HEK293 (cell line): ENCODE results near the gene HELLS.

Source experiments
- CTCF ChIA-PET: fragments of 350-600 bp; formaldehyde crosslinking; extraction: SDS; loops from one replicate; lab custom pipeline; 2021; ENCODE audit warnings: antibody characterized with exemption; lab: Yijun Ruan, JAX
- POLR2A ChIA-PET: fragments of 300-600 bp; formaldehyde crosslinking; extraction: SDS; loops from one replicate; lab custom pipeline; 2020; ENCODE audit warnings: antibody characterized with exemption, inconsistent platforms; lab: Yijun Ruan, JAX
- H3K27ac ChIP-seq: fragments of 200-500 bp; sonication (Bioruptor generic); 2 replicates; pipeline ENCODE4 v1.5.1; 2014; ENCODE audit warnings: low read depth, low read length, control low read depth, inconsistent platforms; ENCODE audit errors: extremely low read depth
- H3K36me3 ChIP-seq, 2 experiments: fragments of 200-500 bp in 1 of 2; sonication (Bioruptor generic) in 1 of 2; 1 replicate in 1 of 2; 2 replicates in 1 of 2; pipeline ENCODE4 v1.5.1; 2014 to 2017; ENCODE audit warnings: inconsistent platforms in 2 of 2, low read length in 2 of 2; ENCODE audit not compliant: control insufficient read depth in 2 of 2, insufficient read depth in 1 of 2
- H3K4me1 ChIP-seq: fragments of 200-500 bp; sonication (Bioruptor generic); 2 replicates; pipeline ENCODE4 v1.5.1; 2014; ENCODE audit warnings: mild to moderate bottlenecking, low read length, inconsistent platforms; ENCODE audit not compliant: control insufficient read depth, insufficient read depth
- H3K4me3 ChIP-seq: 2 replicates; pipeline ENCODE4 v1.5.1; 2011; ENCODE audit warnings: low read depth, mild to moderate bottlenecking, control low read depth, low read length, moderate library complexity
- H3K9me3 ChIP-seq: fragments of 200-500 bp; sonication (Bioruptor generic); 2 replicates; pipeline ENCODE4 v1.5.1; 2014; ENCODE audit warnings: low read depth, low read length, inconsistent platforms; ENCODE audit not compliant: control insufficient read depth, insufficient read depth
- AEBP2 ChIP-seq: fragments of 450-650 bp; formaldehyde crosslinking; IDR thresholded peaks from 2 replicates; pipeline ENCODE4 v1.5.1; 2016; ENCODE audit warnings: missing biosample characterization, missing genetic modification characterization, borderline replicate concordance
- GFI1B ChIP-seq: fragments of 450-650 bp; formaldehyde crosslinking; IDR thresholded peaks from 2 replicates; pipeline ENCODE4 v1.5.1; 2016; ENCODE audit warnings: missing biosample characterization, missing genetic modification characterization
- HOXD13 ChIP-seq: sonication (generic); formaldehyde crosslinking; IDR thresholded peaks from 2 replicates; pipeline ENCODE4 v1.8.0; 2022; ENCODE audit warnings: missing genetic modification reagents, borderline replicate concordance
- OVOL3 ChIP-seq: fragments of 450-650 bp; formaldehyde crosslinking; IDR thresholded peaks from 2 replicates; pipeline ENCODE4 v1.5.1; 2016; ENCODE audit warnings: missing biosample characterization, missing genetic modification characterization
- PRDM1 ChIP-seq: fragments of 450-650 bp; formaldehyde crosslinking; IDR thresholded peaks from 2 replicates; pipeline ENCODE4; 2016; ENCODE audit warnings: missing biosample characterization, missing genetic modification characterization
- PRDM6 ChIP-seq: fragments of 450-650 bp; formaldehyde crosslinking; IDR thresholded peaks from 2 replicates; pipeline ENCODE4 v1.5.1; 2017; ENCODE audit warnings: missing biosample characterization, missing genetic modification characterization
- RBAK ChIP-seq: fragments of 450-650 bp; formaldehyde crosslinking; IDR thresholded peaks from 2 replicates; pipeline ENCODE4 v1.5.1; 2016; ENCODE audit warnings: missing biosample characterization, missing genetic modification characterization
- ZBTB10 ChIP-seq: fragments of 450-650 bp; formaldehyde crosslinking; IDR thresholded peaks from 2 replicates; pipeline ENCODE4 v1.5.1; 2016; ENCODE audit warnings: missing biosample characterization, missing genetic modification characterization
- ZFHX2 ChIP-seq: fragments of 450-650 bp; formaldehyde crosslinking; conservative IDR thresholded peaks from 2 replicates; pipeline ENCODE4 v1.5.1; 2016; ENCODE audit warnings: missing biosample characterization, missing genetic modification characterization
- ZNF157 ChIP-seq: fragments of 450-650 bp; formaldehyde crosslinking; IDR thresholded peaks from 2 replicates; pipeline ENCODE4 v1.5.1; 2016; ENCODE audit warnings: missing biosample characterization, missing genetic modification characterization
- ZNF18 ChIP-seq: fragments of 450-650 bp; formaldehyde crosslinking; IDR thresholded peaks from 2 replicates; pipeline ENCODE4 v1.5.1; 2016; ENCODE audit warnings: missing biosample characterization, missing genetic modification characterization
- ZNF184 ChIP-seq: fragments of 450-650 bp; IDR thresholded peaks from 2 replicates; pipeline ENCODE4 v1.5.1; 2018; ENCODE audit warnings: missing biosample characterization, mild to moderate bottlenecking, missing genetic modification characterization
- ZNF341 ChIP-seq: fragments of 450-650 bp; formaldehyde crosslinking; IDR thresholded peaks from 2 replicates; pipeline ENCODE4; 2016; ENCODE audit warnings: low read depth, missing biosample characterization, missing genetic modification characterization
- ZNF544 ChIP-seq: fragments of 450-650 bp; formaldehyde crosslinking; IDR thresholded peaks from 2 replicates; pipeline ENCODE4 v1.5.0; 2017; ENCODE audit warnings: missing biosample characterization, missing genetic modification characterization
- ZNF645 ChIP-seq: fragments of 450-650 bp; formaldehyde crosslinking; IDR thresholded peaks from 2 replicates; pipeline ENCODE4; 2016; ENCODE audit warnings: missing biosample characterization, missing genetic modification characterization
- ZNF692 ChIP-seq: fragments of 450-650 bp; formaldehyde crosslinking; IDR thresholded peaks from 2 replicates; pipeline ENCODE4 v1.5.1; 2016; ENCODE audit warnings: missing biosample characterization, missing genetic modification characterization

HELLS gene

GRCh38 chr10:94578790-94579189, 33.2 kb downstream of the HELLS start (continued):
- TF ChIP-seq ZNF18 (tag by site-specific recombination): no peak
- TF ChIP-seq HOXD13 (CRISPR knock-in tag): no peak
- TF ChIP-seq OVOL3 (tag by site-specific recombination): no peak
- no peak for TF ChIP-seq ZNF645
- TF ChIP-seq RBAK (tag by site-specific recombination): no peak
- no peak for TF ChIP-seq ZFHX2 (tag by site-specific recombination)
- TF ChIP-seq GFI1B (tag by site-specific recombination): no peak
- no peak for TF ChIP-seq ZNF692

- Histone ChIP-seq H3K4me3 (no peak overlapping the region), H3K36me3 (peaks cover 33 to 53% of the 10 kb centered on the region in 2 experiments), H3K9me3 (no peaks in the 10 kb centered on the region), H3K4me1 (peaks cover 5% of the 10 kb centered on the region; the same call in 1 of the 2 replicates)
- TF ChIP-seq ZNF544 (tag by site-specific recombination) (no peak), PRDM6 (tag by site-specific recombination) (peak; percentile 47)
- TF ChIP-seq, all 188 proteins: peak for 1
- no peak overlapping the region for H3K27ac ChIP-seq
- POLR2A ChIA-PET: no interaction called here
- CTCF ChIA-PET: no interaction called here
These were observed 37.5 kb downstream of the HELLS start for GRCh38 chr10:94583124-94583523.

GRCh38 chr10:94591461-94592205, 46.0 kb downstream of the HELLS start:
- Histone ChIP-seq H3K9me3 (no peaks in the 10 kb centered on the region), H3K27ac (no peak overlapping the region), H3K4me3 (no peak overlapping the region), H3K4me1 (no peaks in the 10 kb centered on the region), H3K36me3 (peaks cover 83 to 91% of the 10 kb centered on the region in 2 experiments)
- ChIA-PET POLR2A (no interaction called here), CTCF (no interaction called here)
- TF ChIP-seq AEBP2 (tag by site-specific recombination) (no peak), PRDM1 (tag by site-specific recombination) (peak; percentile 45; the same call in 1 of the 2 replicates), ZNF184 (tag by site-specific recombination) (no peak), ZBTB10 (tag by site-specific recombination) (no peak), ZNF157 (tag by site-specific recombination) (no peak), ZNF341 (tag by site-specific recombination) (no peak)
